ENCODE results near the gene ROR2.

GRCh38 chr9:91840882-91841281 lies 109.1 kb downstream of the ROR2 start:
- no peak for TF ChIP-seq CTCF (IDR thresholded peaks at IDR 0.05 in 8 of 11, conservative IDR thresholded peaks at IDR 0.05 in 3 of 11)
- no peak for TF ChIP-seq POLR2AphosphoS5 (IDR thresholded peaks at IDR 0.05)
- TF ChIP-seq POLR2A (IDR thresholded peaks at IDR 0.05), result no peak
